ENCODE data around the gene PGM2. TPM values are rescaled to one million over a fixed set of nuclear protein-coding genes. Genes with fewer than 3 reads are reported as not detected.
A peak's percentile ranks its signal among the peaks of the same experiment; 100 is the strongest.

The PGM2 gene
- polyA plus RNA-seq, 1 donor (not counting 4 experiments of a cell fraction or from before 2014, with no cell fraction given) = 45.0 TPM

DNA sequence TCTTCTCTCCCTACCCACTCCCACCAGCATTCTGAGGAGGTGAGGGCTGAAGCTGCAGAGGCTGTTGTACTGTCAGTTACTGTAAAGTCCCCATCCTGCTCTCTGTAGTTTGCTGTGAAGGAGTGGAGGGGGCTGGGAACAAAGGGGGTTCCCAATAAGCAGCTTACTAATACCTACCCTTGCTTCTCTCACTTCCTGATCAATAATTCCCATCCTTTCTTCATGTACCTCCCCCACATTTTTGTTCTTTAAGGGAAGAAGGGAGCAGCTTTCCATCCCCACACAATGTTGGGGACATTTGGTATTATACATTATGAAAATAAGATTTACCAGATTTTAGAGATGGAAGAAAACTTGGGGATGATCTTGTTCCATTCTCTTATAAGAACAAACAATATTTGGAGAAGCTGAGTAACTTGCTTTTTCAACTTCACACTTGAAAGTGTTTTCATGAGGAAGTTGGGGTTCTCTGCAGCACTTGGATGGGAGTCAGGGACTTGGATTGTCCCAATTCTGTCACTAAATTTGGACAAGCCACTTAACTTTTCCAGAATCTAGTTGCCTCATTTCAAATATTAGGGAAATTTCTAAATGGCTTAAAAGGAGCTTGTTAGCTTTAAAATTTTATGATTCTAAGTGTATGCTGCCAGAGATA lies 69.8 kb downstream of the PGM2 start:
- DNase-seq (ENCODE audit: low read depth, low spot score) = no peak
- H3K79me2 ChIP-seq (ENCODE audit: control insufficient read depth, insufficient read depth, low read length) = no peaks in the 10 kb centered on the region
- H3K9ac ChIP-seq (ENCODE audit: control insufficient read depth, extremely low read depth, insufficient read depth, low read length) = no peak overlapping the region
- no peaks in the 10 kb centered on the region for H3K9me1 ChIP-seq (ENCODE audit: control insufficient read depth, extremely low read depth, insufficient read depth, low read length)
- H3K27ac ChIP-seq (ENCODE audit: control insufficient read depth, insufficient read depth, low read length) = no peak overlapping the region
- no peak overlapping the region for H3K4me2 ChIP-seq (ENCODE audit: control insufficient read depth, extremely low read depth, insufficient read depth, low read depth, low read length)
- peaks cover 24% of the 10 kb centered on the region for H3K27me3 ChIP-seq (ENCODE audit: control insufficient read depth, extremely low read depth, insufficient read depth, low read length)
- no peaks in the 10 kb centered on the region for H4K20me1 ChIP-seq (ENCODE audit: control insufficient read depth, extremely low read depth, insufficient read depth, low read length)
- TF ChIP-seq, protein P1, sequence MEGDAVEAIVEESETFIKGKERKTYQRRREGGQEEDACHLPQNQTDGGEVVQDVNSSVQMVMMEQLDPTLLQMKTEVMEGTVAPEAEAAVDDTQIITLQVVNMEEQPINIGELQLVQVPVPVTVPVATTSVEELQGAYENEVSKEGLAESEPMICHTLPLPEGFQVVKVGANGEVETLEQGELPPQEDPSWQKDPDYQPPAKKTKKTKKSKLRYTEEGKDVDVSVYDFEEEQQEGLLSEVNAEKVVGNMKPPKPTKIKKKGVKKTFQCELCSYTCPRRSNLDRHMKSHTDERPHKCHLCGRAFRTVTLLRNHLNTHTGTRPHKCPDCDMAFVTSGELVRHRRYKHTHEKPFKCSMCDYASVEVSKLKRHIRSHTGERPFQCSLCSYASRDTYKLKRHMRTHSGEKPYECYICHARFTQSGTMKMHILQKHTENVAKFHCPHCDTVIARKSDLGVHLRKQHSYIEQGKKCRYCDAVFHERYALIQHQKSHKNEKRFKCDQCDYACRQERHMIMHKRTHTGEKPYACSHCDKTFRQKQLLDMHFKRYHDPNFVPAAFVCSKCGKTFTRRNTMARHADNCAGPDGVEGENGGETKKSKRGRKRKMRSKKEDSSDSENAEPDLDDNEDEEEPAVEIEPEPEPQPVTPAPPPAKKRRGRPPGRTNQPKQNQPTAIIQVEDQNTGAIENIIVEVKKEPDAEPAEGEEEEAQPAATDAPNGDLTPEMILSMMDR (optimal IDR thresholded peaks at IDR 0.05 in 1 of 3, IDR thresholded peaks at IDR 0.05 in 1 of 3, conservative IDR thresholded peaks at IDR 0.05 in 1 of 3; ENCODE audit: extremely low read depth in 1 of 3, insufficient read depth in 2 of 3, low read length in 3 of 3) = no peak
- no peak for TF ChIP-seq EZH2 (IDR thresholded peaks at IDR 0.05; ENCODE audit: low read length)
- H3K4me3 ChIP-seq (ENCODE audit: control insufficient read depth in 2 of 3, extremely low read depth in 1 of 3, insufficient read depth in 2 of 3, low read depth in 1 of 3, low read length in 3 of 3) = no peak overlapping the region
- dilution Hi-C loops (cut with MboI; ENCODE audit: extremely low pct_ligation_motif_present, low sequenced_read_pairs) = no loop called here
- H3K4me1 ChIP-seq (ENCODE audit: control insufficient read depth, extremely low read depth, insufficient read depth, low read length) = no peaks in the 10 kb centered on the region
- H3K36me3 ChIP-seq (ENCODE audit: control insufficient read depth in 2 of 2, extremely low read depth in 1 of 2, insufficient read depth in 2 of 2, low read length in 2 of 2) = no peaks in the 10 kb centered on the region
- FAIRE-seq = no peak
- H2AFZ ChIP-seq (ENCODE audit: control insufficient read depth, low read length) = no peak overlapping the region
- no peaks in the 10 kb centered on the region for H3K9me3 ChIP-seq (ENCODE audit: control insufficient read depth, low read depth, low read length)

DNA sequence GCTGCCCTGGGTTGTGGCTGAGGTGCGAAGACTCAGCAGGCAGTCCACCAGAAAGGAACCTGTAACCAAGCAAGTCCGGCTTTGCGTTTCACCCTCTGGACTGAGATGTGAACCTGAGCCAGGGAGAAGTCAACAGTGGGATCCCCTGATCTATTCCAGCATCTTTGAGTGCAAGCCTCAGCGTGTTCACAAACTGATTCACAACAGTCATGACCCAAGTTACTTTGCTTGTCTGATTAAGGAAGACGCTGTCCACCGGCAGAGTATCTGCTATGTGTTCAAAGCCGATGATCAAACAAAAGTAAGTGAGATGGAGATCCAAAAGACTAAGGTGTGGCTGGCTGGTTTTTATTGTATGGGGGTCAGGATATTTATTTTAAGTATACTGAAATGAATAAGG lies 75.7 kb downstream of the PGM2 start:
- dilution Hi-C loops (cut with MboI; ENCODE audit: extremely low pct_ligation_motif_present, low sequenced_read_pairs) = no loop called here
- H4K20me1 ChIP-seq (ENCODE audit: control insufficient read depth, extremely low read depth, insufficient read depth, low read length) = no peaks in the 10 kb centered on the region
- H3K4me3 ChIP-seq (ENCODE audit: control insufficient read depth in 2 of 3, extremely low read depth in 1 of 3, insufficient read depth in 2 of 3, low read depth in 1 of 3, low read length in 3 of 3) = no peak overlapping the region
- no peak overlapping the region for H3K27ac ChIP-seq (ENCODE audit: control insufficient read depth, insufficient read depth, low read length)
- H3K9ac ChIP-seq (ENCODE audit: control insufficient read depth, extremely low read depth, insufficient read depth, low read length) = no peak overlapping the region
- H3K4me2 ChIP-seq (ENCODE audit: control insufficient read depth, extremely low read depth, insufficient read depth, low read depth, low read length) = no peak overlapping the region
- H3K27me3 ChIP-seq (ENCODE audit: control insufficient read depth, extremely low read depth, insufficient read depth, low read length) = peaks cover 4% of the 10 kb centered on the region
- TF ChIP-seq, protein P1 (optimal IDR thresholded peaks at IDR 0.05 in 1 of 3, IDR thresholded peaks at IDR 0.05 in 1 of 3, conservative IDR thresholded peaks at IDR 0.05 in 1 of 3; ENCODE audit: extremely low read depth in 1 of 3, insufficient read depth in 2 of 3, low read length in 3 of 3) = no peak
- no peak for TF ChIP-seq EZH2 (IDR thresholded peaks at IDR 0.05; ENCODE audit: low read length)
- DNase-seq (ENCODE audit: low read depth, low spot score) (no peak), FAIRE-seq (peak; percentile 62)
- no peak overlapping the region for H2AFZ ChIP-seq (ENCODE audit: control insufficient read depth, low read length)
- no peaks in the 10 kb centered on the region for H3K9me1 ChIP-seq (ENCODE audit: control insufficient read depth, extremely low read depth, insufficient read depth, low read length)
- H3K79me2 ChIP-seq (ENCODE audit: control insufficient read depth, insufficient read depth, low read length) = no peaks in the 10 kb centered on the region
- no peaks in the 10 kb centered on the region for H3K36me3 ChIP-seq (ENCODE audit: control insufficient read depth in 2 of 2, extremely low read depth in 1 of 2, insufficient read depth in 2 of 2, low read length in 2 of 2)
- H3K9me3 ChIP-seq (ENCODE audit: control insufficient read depth, low read depth, low read length) = no peaks in the 10 kb centered on the region
- H3K4me1 ChIP-seq (ENCODE audit: control insufficient read depth, extremely low read depth, insufficient read depth, low read length) = no peaks in the 10 kb centered on the region
